Mesenchymal stem cell (in vitro differentiated cells and primary cell): ENCODE results near the gene ATRNL1.

ENCODE experiments used
- DNase-seq: peaks from one replicate; pipeline ENCODE4 v3.0.0-alpha.2; 2013
- H2AFZ ChIP-seq: one replicate; pipeline ENCODE4 v1.6.1; 2013; ENCODE audit warnings: low read depth, mild to moderate bottlenecking, control low read depth, inconsistent platforms, low read length, moderate library complexity
- H2AK5ac ChIP-seq: 2 replicates; pipeline ENCODE4 v1.6.1; 2013; ENCODE audit warnings: low read length, moderate library complexity, mild to moderate bottlenecking, inconsistent platforms; ENCODE audit not compliant: severe bottlenecking
- H2BK120ac ChIP-seq: one replicate; pipeline ENCODE4 v1.6.1; 2013; ENCODE audit warnings: low read depth, mild to moderate bottlenecking, inconsistent platforms, low read length, moderate library complexity
- H2BK12ac ChIP-seq, 2 experiments: one replicate each; pipeline ENCODE4 v1.6.1; 2013; ENCODE audit warnings: inconsistent platforms in 2 of 2, low read length in 2 of 2, mild to moderate bottlenecking in 2 of 2, moderate library complexity in 2 of 2, control low read depth in 1 of 2
- H2BK15ac ChIP-seq: one replicate; pipeline ENCODE4 v1.6.1; 2013; ENCODE audit warnings: mild to moderate bottlenecking, low read depth, inconsistent platforms; ENCODE audit not compliant: poor library complexity, severe bottlenecking
- H2BK5ac ChIP-seq: 2 replicates; pipeline ENCODE4 v1.6.1; 2013; ENCODE audit warnings: low read depth, mild to moderate bottlenecking, low read length, control low read depth, inconsistent platforms; ENCODE audit not compliant: poor library complexity, severe bottlenecking
- H3K14ac ChIP-seq, 2 experiments: one replicate each; pipeline ENCODE4 v1.6.1; 2013; ENCODE audit warnings: inconsistent platforms in 2 of 2, low read length in 2 of 2, control low read depth in 1 of 2, mild to moderate bottlenecking in 1 of 2, moderate library complexity in 1 of 2
- H3K18ac ChIP-seq, 2 experiments: one replicate each; pipeline ENCODE4 v1.6.1; 2013; ENCODE audit warnings: inconsistent platforms in 2 of 2, low read length in 2 of 2, control low read depth in 1 of 2, low read depth in 1 of 2, mild to moderate bottlenecking in 1 of 2
- H3K23ac ChIP-seq, 2 experiments: one replicate each; pipeline ENCODE4 v1.6.1; 2013; ENCODE audit warnings: inconsistent platforms in 2 of 2, low read length in 2 of 2, mild to moderate bottlenecking in 2 of 2, moderate library complexity in 2 of 2, control low read depth in 1 of 2
- H3K27ac ChIP-seq: 2 replicates; pipeline ENCODE4 v1.5.1; 2013; ENCODE audit warnings: mild to moderate bottlenecking, moderate library complexity, low read length, control low read depth, inconsistent platforms; ENCODE audit not compliant: poor library complexity, severe bottlenecking
- H3K27me3 ChIP-seq, 2 experiments: 2 replicates each; pipeline versions ENCODE4 v1.6.1 to v1.7.0; 2013; ENCODE audit warnings: low read length in 2 of 2, mild to moderate bottlenecking in 2 of 2, moderate library complexity in 2 of 2, control low read depth in 1 of 2, inconsistent platforms in 1 of 2; ENCODE audit not compliant: control insufficient read depth in 1 of 2, insufficient read depth in 1 of 2
- H3K36me3 ChIP-seq, 2 experiments: 2 replicates each; pipeline versions ENCODE4 v1.6.1 to v1.7.0; 2013; ENCODE audit warnings: low read length in 2 of 2, control low read depth in 1 of 2, inconsistent platforms in 1 of 2, low read depth in 1 of 2, mild to moderate bottlenecking in 1 of 2; ENCODE audit not compliant: insufficient read depth in 2 of 2, control insufficient read depth in 1 of 2
- H3K4ac ChIP-seq, 2 experiments: one replicate each; pipeline ENCODE4 v1.6.1; 2013; ENCODE audit warnings: inconsistent platforms in 2 of 2, low read length in 2 of 2, mild to moderate bottlenecking in 2 of 2, moderate library complexity in 2 of 2, control low read depth in 1 of 2, low read depth in 1 of 2
- H3K4me1 ChIP-seq: 2 replicates; pipeline ENCODE4 v1.6.1; 2013; ENCODE audit warnings: low read depth, low read length, control low read depth; ENCODE audit not compliant: control insufficient read depth, insufficient read depth
- H3K4me2 ChIP-seq: 2 replicates; pipeline ENCODE4 v1.6.1; 2013; ENCODE audit warnings: low read length, mild to moderate bottlenecking, inconsistent platforms; ENCODE audit not compliant: poor library complexity, severe bottlenecking
- H3K4me3 ChIP-seq, 2 experiments: 2 replicates each; pipeline versions ENCODE4 v1.5.1 to v1.7.0; 2013; ENCODE audit warnings: low read length in 2 of 2, mild to moderate bottlenecking in 2 of 2, control low read depth in 1 of 2, low read depth in 1 of 2; ENCODE audit not compliant: insufficient read depth in 1 of 2
- H3K79me1 ChIP-seq: replicated peaks from 2 replicates; pipeline ENCODE4 v1.6.1; 2013; ENCODE audit warnings: mild to moderate bottlenecking, control low read depth, low read length, inconsistent platforms; ENCODE audit not compliant: poor library complexity, severe bottlenecking
- H3K9ac ChIP-seq: 2 replicates; pipeline ENCODE4 v1.7.0; 2013; ENCODE audit warnings: mild to moderate bottlenecking, low read length, moderate library complexity
- H3K9me3 ChIP-seq: 2 replicates; pipeline ENCODE4 v1.7.0; 2013; ENCODE audit warnings: mild to moderate bottlenecking, low read length; ENCODE audit not compliant: control insufficient read depth
- H4K8ac ChIP-seq: one replicate; pipeline ENCODE4 v1.6.1; 2013; ENCODE audit warnings: inconsistent platforms, mild to moderate bottlenecking, low read length, moderate library complexity
- H4K91ac ChIP-seq: one replicate; pipeline ENCODE4 v1.6.1; 2013; ENCODE audit warnings: mild to moderate bottlenecking, low read length, inconsistent platforms
- WGBS: methylation state at CpG from one replicate; pipeline ENCODE4 v1.1.7; 2013; ENCODE audit warnings: mixed read lengths; 5-methylcytosine and 5-hydroxymethylcytosine counted together

The ATRNL1 gene

DNA sequence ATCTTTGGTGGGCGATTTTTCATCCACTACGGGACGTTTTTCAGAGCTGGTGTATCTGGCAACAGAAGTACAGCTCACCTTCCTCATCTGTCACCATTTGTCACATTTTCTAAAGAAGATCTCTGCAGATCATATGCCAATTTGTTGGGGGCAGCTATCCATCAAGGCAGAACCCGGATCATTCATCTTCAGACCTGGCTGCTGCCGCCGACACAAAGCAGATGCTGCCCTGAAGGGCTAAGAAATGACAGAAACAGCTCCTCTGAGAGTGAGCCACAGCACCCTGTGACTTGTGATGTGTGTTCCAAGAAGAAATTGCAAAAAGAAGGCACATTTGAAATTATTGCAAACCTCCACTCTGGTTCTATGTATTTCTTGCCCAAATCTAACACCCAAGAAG, 888.9 kb downstream of the ATRNL1 start:
- H3K27me3 ChIP-seq = peaks cover 0 to 4% of the 10 kb centered on the region in 2 experiments
- DNase-seq = no peak
- no peak overlapping the region for H4K91ac ChIP-seq
- H2BK5ac ChIP-seq = no peak overlapping the region
- no peak overlapping the region for H2BK120ac ChIP-seq
- no peak overlapping the region for H2AFZ ChIP-seq
- WGBS = 95% methylated on average over 6 of the region's 6 CpGs
- peaks cover 2% of the 10 kb centered on the region for H3K9me3 ChIP-seq
- no peak overlapping the region for H3K9ac ChIP-seq
- H3K4ac ChIP-seq = no peak overlapping the region
- H3K23ac ChIP-seq = no peak overlapping the region
- no peak overlapping the region for H3K27ac ChIP-seq
- H3K79me1 ChIP-seq = no peaks in the 10 kb centered on the region
- H3K4me3 ChIP-seq = no peak overlapping the region
- H2BK12ac ChIP-seq = no peak overlapping the region
- no peak overlapping the region for H2BK15ac ChIP-seq
- H3K4me2 ChIP-seq = no peak overlapping the region
- no peak overlapping the region for H2AK5ac ChIP-seq
- no peak overlapping the region for H4K8ac ChIP-seq
- H3K14ac ChIP-seq = no peak overlapping the region
- no peak overlapping the region for H3K18ac ChIP-seq
- H3K4me1 ChIP-seq = peaks cover 4% of the 10 kb centered on the region
- H3K36me3 ChIP-seq = no peaks in the 10 kb centered on the region

DNA sequence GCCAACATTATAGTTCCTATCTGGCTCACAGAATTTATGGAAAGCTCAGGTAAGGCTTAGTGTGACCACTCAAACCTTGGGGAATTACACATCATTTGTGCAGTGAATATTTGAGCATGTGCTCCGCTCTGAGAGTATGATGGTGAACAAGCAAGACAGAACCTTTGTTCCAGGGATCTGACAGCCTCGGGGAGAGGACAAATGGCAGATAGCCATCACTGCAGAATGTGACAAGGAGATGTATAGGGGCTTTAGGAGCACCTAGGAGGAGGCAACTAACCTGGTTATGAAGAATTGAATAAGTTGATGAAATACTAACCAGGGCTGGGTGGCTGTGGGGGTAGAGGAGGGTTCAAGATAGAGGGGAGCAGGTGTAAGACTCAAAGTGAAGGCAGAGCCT, 889.4 kb downstream of the ATRNL1 start:
- Histone ChIP-seq H3K18ac (no peak overlapping the region), H3K36me3 (no peaks in the 10 kb centered on the region), H2BK5ac (no peak overlapping the region), H2AK5ac (no peak overlapping the region), H3K4ac (no peak overlapping the region), H3K27ac (no peak overlapping the region), H3K9me3 (peaks cover 2% of the 10 kb centered on the region), H3K27me3 (peaks cover 0 to 1% of the 10 kb centered on the region in 2 experiments), H3K4me1 (peaks cover 4% of the 10 kb centered on the region), H2BK15ac (no peak overlapping the region), H4K91ac (no peak overlapping the region), H3K23ac (no peak overlapping the region), H3K79me1 (no peaks in the 10 kb centered on the region), H3K4me2 (no peak overlapping the region), H4K8ac (no peak overlapping the region), H3K4me3 (no peak overlapping the region), H3K14ac (no peak overlapping the region), H3K9ac (no peak overlapping the region), H2BK12ac (no peak overlapping the region), H2BK120ac (no peak overlapping the region), H2AFZ (no peak overlapping the region)
- no peak for DNase-seq
- 86% methylated on average over 2 of the region's 2 CpGs for WGBS

GRCh38 chr10:115985786-115986185, 892.6 kb downstream of the ATRNL1 start:
- Histone ChIP-seq H2AFZ (no peak overlapping the region), H2BK12ac (no peak overlapping the region), H3K4me1 (peaks cover 5% of the 10 kb centered on the region), H2BK120ac (no peak overlapping the region), H2BK15ac (no peak overlapping the region), H3K79me1 (no peaks in the 10 kb centered on the region), H3K23ac (no peak overlapping the region), H3K36me3 (no peaks in the 10 kb centered on the region), H2BK5ac (no peak overlapping the region), H3K4ac (no peak overlapping the region), H4K8ac (no peak overlapping the region), H3K27me3 (no peaks in the 10 kb centered on the region), H3K4me3 (no peak overlapping the region), H3K14ac (peak overlapping the region in 1 of 2 experiments; percentile 3), H3K18ac (no peak overlapping the region), H3K9me3 (peaks cover 6% of the 10 kb centered on the region), H3K27ac (no peak overlapping the region), H3K9ac (no peak overlapping the region), H3K4me2 (no peak overlapping the region), H4K91ac (no peak overlapping the region), H2AK5ac (no peak overlapping the region)
- peak; percentile 18 for DNase-seq
- WGBS = no CpG with 5 or more reads among the region's 1 CpG

DNA sequence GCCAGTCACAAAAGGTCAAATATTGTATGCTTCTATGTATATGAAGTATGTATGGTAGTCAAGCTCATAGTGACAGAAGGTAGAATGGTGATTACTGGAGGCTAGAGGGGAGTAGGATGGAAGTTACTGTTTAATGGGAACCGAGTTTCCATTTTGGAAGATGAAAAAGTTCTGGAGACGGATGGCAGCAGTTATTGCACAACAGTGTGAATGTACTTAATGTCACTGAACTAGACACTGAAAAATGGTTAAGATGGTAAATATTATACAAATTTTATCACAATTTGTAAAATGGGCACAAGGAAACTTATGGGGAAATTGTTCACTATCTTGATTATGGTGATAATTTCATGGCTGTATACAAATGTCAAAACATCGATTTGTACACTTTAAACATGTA, 895.2 kb downstream of the ATRNL1 start:
- Histone ChIP-seq H2AFZ (no peak overlapping the region), H3K14ac (no peak overlapping the region)
- 100% methylated on average over 1 of the region's 3 CpGs for WGBS

More for the DNA sequence above, 895.2 kb downstream of the ATRNL1 start:
- H3K79me1 ChIP-seq = no peaks in the 10 kb centered on the region
- H4K8ac ChIP-seq = no peak overlapping the region
- no peak overlapping the region for H3K4ac ChIP-seq
- no peak overlapping the region for H2BK120ac ChIP-seq
- no peak for DNase-seq
- no peak overlapping the region for H3K18ac ChIP-seq
- no peaks in the 10 kb centered on the region for H3K36me3 ChIP-seq
- H3K4me1 ChIP-seq = peaks cover 1% of the 10 kb centered on the region
- H4K91ac ChIP-seq = no peak overlapping the region
- peaks cover 0 to 3% of the 10 kb centered on the region in 2 experiments for H3K27me3 ChIP-seq
- no peak overlapping the region for H3K27ac ChIP-seq
- no peak overlapping the region for H3K9ac ChIP-seq
- H2AK5ac ChIP-seq = no peak overlapping the region
- no peak overlapping the region for H3K23ac ChIP-seq
- peaks cover 14% of the 10 kb centered on the region for H3K9me3 ChIP-seq
- no peak overlapping the region for H3K4me2 ChIP-seq
- no peak overlapping the region for H2BK12ac ChIP-seq
- H3K4me3 ChIP-seq = no peak overlapping the region
- no peak overlapping the region for H2BK15ac ChIP-seq
- no peak overlapping the region for H2BK5ac ChIP-seq
